Breast epithelium (tissue), 4 donors: Measurements from ENCODE around the gene FKBP8. TPM values are rescaled to one million over a fixed set of nuclear protein-coding genes. Genes with fewer than 3 reads are reported as not detected.

ENCODE experiments used
- DNase-seq, 2 donors: peaks; one replicate each; pipeline ENCODE4 v3.0.0-alpha.2; 2019; ENCODE audit warnings: low spot score in 2 of 2
- H3K27ac ChIP-seq, 2 donors: fragments of 200-600 bp; sonication (generic) in 1 of 2; one replicate each; pipeline ENCODE4 v1.5.1; 2016 to 2019; ENCODE audit warnings: mild to moderate bottlenecking in 1 of 2
- H3K27me3 ChIP-seq, 2 donors: fragments of 200-600 bp; sonication (generic) in 1 of 2; one replicate each; pipeline versions ENCODE4 v1.5.1 to v1.6.0; 2017 to 2019; ENCODE audit warnings: control low read depth in 1 of 2, mild to moderate bottlenecking in 1 of 2
- H3K36me3 ChIP-seq: fragments of 200-600 bp; one replicate; pipeline ENCODE4 v1.5.1; 2019
- H3K4me1 ChIP-seq, 2 donors: fragments of 200-600 bp; sonication (generic); one replicate each; pipeline ENCODE4 v1.5.1; 2016 to 2019; ENCODE audit warnings: control low read depth in 1 of 2
- H3K4me3 ChIP-seq, 3 donors: fragments of 200-600 bp; sonication (generic); 1 replicate in 2 of 3; 2 replicates in 1 of 3; pipeline ENCODE4 v1.5.1; 2016 to 2019; ENCODE audit warnings: mild to moderate bottlenecking in 3 of 3, moderate library complexity in 2 of 3
- H3K9me3 ChIP-seq, 2 donors: fragments of 200-600 bp; sonication (generic) in 1 of 2; one replicate each; pipeline ENCODE4 v1.5.1; 2016 to 2019; ENCODE audit warnings: control low read depth in 1 of 2
- CTCF ChIP-seq, 3 donors: fragments of 450-650 bp; IDR thresholded peaks; one replicate each; pipeline ENCODE4 v1.5.1; 2016 to 2017; ENCODE audit warnings: antibody characterized with exemption in 3 of 3, mild to moderate bottlenecking in 3 of 3, moderate library complexity in 3 of 3
- POLR2A ChIP-seq: fragments of 450-650 bp; IDR thresholded peaks from one replicate; pipeline ENCODE4 v1.6.1; 2016; ENCODE audit warnings: antibody characterized with exemption, mild to moderate bottlenecking, moderate library complexity
- POLR2AphosphoS5 ChIP-seq, 3 donors: sonication (generic); formaldehyde crosslinking; IDR thresholded peaks; one replicate each; pipeline ENCODE4 v1.6.1; 2017; ENCODE audit warnings: antibody characterized with exemption in 3 of 3
- intact Hi-C: fragments of 100-400 bp; cut with DNase I; formaldehyde crosslinking; loops from one replicate; pipeline ENCODE4 v1.15.1; 2023; ENCODE audit warnings: low total_unique reads
- total RNA-seq, 3 donors: library from RNA; depleted of rRNA; stranded (reverse); fragments of >200 nt; gene quantifications; one replicate each; pipeline ENCODE4 v1.1.0, GENCODE V29; 2016

FKBP8 gene
- total RNA-seq, 3 donors from 2014 or later = 214 to 336 (median 294) TPM

GRCh38 chr19:18504886-18505610 lies 38.3 kb downstream of the FKBP8 start:
- intact Hi-C loops = no loop called here
- no peaks in the 10 kb centered on the region for H3K36me3 ChIP-seq
- no peaks in the 10 kb centered on the region for H3K9me3 ChIP-seq
- H3K4me1 ChIP-seq = peaks cover 31 to 47% of the 10 kb centered on the region in 2 donors
- peak overlapping the region in 1 of 2 donors; percentile 67 for H3K27ac ChIP-seq
- no peaks in the 10 kb centered on the region for H3K27me3 ChIP-seq
- no peak overlapping the region for H3K4me3 ChIP-seq
- TF ChIP-seq POLR2A (no peak), CTCF (IDR thresholded peaks at IDR 0.05) (no peak), POLR2AphosphoS5 (IDR thresholded peaks at IDR 0.05) (no peak)
- no peak for DNase-seq

- Histone ChIP-seq H3K36me3 (no peaks in the 10 kb centered on the region), H3K27ac (peak overlapping the region in 1 of 2 donors; percentile 67), H3K9me3 (no peaks in the 10 kb centered on the region), H3K4me1 (peaks cover 31 to 47% of the 10 kb centered on the region in 2 donors), H3K27me3 (no peaks in the 10 kb centered on the region), H3K4me3 (no peak overlapping the region)
- intact Hi-C loops = no loop called here
- no peak for TF ChIP-seq POLR2A
- TF ChIP-seq POLR2AphosphoS5 (IDR thresholded peaks at IDR 0.05) = no peak
- TF ChIP-seq CTCF (IDR thresholded peaks at IDR 0.05) = no peak
- no peak for DNase-seq
These were observed 39.1 kb downstream of the FKBP8 start for GRCh38 chr19:18503971-18504885.

GRCh38 chr19:18503337-18503970 lies 39.9 kb downstream of the FKBP8 start:
- Histone ChIP-seq H3K36me3 (no peaks in the 10 kb centered on the region), H3K27ac (peak overlapping the region in 1 of 2 donors; percentile 67), H3K27me3 (no peaks in the 10 kb centered on the region), H3K9me3 (no peaks in the 10 kb centered on the region), H3K4me3 (no peak overlapping the region), H3K4me1 (peaks cover 31 to 47% of the 10 kb centered on the region in 2 donors)
- intact Hi-C loops = no loop called here
- no peak for TF ChIP-seq POLR2A
- TF ChIP-seq POLR2AphosphoS5 (IDR thresholded peaks at IDR 0.05) = no peak
- TF ChIP-seq CTCF (IDR thresholded peaks at IDR 0.05) = no peak
- no peak for DNase-seq

- Histone ChIP-seq H3K4me1 (peaks cover 31 to 46% of the 10 kb centered on the region in 2 donors), H3K9me3 (no peaks in the 10 kb centered on the region), H3K27me3 (no peaks in the 10 kb centered on the region), H3K36me3 (no peaks in the 10 kb centered on the region), H3K27ac (peak overlapping the region; percentile 43 to 67), H3K4me3 (peak overlapping the region in 1 of 3 donors; percentile 17)
- intact Hi-C loops = no loop called here
- peak in 1 of 2 donors; percentile 36 for DNase-seq
- TF ChIP-seq POLR2AphosphoS5 (IDR thresholded peaks at IDR 0.05) = no peak
- no peak for TF ChIP-seq CTCF (IDR thresholded peaks at IDR 0.05)
- TF ChIP-seq POLR2A = no peak
These were observed 40.6 kb downstream of the FKBP8 start for GRCh38 chr19:18502638-18503294.
